CD4-positive, alpha-beta T cell treated with Interferon alpha-2 for 1 hour (primary cell): ENCODE results near the gene MYPOP.
A peak's percentile ranks its signal among the peaks of the same experiment; 100 is the strongest.
"Not testable (repeated sequence)": the region's sequence is repeated elsewhere in the genome, so short reads cannot be mapped to it uniquely, and the experiment has no call there.

Experiments used
- DNase-seq, 2 donors: peaks; one replicate each; pipeline ENCODE4 v3.0.0-alpha.2; 2020 to 2022

The MYPOP gene

GRCh38 chr19:45882652-45883585 is 19.5 kb downstream of the MYPOP start:
- DNase-seq: peak; percentile 82 to 88

- no peak for DNase-seq
Measured at GRCh38 chr19:45881909-45882528, 20.4 kb downstream of the MYPOP start.

DNA sequence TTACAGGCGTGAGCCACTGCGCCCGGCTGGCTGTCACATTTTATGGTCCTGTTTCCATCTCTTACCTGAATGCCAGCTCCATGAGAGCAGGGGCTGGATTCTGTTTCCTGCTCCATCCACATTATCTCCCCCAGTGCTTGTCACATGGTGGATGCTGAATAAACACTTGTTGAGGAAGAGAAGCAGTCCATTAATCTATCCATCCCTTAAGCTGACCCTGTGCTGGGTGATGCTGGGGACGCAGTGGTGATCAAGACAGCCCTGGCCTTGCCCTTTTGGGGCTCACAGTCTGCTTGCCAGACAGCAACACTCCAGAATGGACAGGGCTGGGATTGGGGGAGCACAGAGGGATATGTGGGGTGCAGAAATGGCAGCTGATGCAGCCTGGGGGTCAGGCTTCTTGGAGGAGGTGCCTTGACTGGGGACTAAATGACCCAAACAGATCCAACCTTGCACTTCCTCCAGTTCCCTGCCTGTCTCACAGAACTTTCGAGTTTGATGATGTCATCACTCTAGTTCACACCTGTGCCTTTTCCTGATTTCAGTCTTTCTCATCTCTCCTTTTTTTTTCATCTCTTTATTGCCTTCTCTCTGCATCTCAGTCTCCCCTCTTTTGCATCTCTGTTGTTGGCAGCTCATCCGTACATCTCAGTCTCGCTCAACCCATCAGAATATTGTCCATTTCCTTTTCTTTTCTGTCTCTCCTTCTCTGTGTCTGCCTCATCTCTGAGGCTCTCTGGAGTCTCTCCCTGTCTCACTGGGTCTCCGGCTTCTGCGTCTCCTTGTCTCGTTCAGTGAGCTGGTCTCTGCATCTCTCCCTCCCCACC is 21.1 kb downstream of the MYPOP start:
- DNase-seq: no peak

DNA sequence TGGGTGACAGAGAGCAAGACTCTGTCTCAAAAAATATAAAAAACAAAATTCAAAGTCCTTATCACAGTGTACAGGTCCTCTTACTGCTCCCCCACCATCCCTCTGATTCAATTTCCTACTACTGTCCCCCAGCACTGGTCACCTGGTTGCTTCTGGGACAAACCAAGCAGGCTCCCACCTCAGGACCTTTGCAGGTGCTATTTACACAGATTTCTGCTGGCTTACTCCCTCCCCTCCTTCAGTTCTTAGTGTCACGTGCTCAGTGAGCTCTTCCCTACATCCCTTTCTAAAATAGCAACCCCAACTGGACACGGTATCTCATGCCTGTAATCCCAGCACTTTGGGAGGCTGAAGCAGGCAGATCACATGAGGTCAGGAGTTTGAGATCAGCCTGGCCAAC is 22.4 kb downstream of the MYPOP start:
- DNase-seq: no peak

- DNase-seq: no peak
Measured at GRCh38 chr19:45879055-45879454, 23.4 kb downstream of the MYPOP start.

DNA sequence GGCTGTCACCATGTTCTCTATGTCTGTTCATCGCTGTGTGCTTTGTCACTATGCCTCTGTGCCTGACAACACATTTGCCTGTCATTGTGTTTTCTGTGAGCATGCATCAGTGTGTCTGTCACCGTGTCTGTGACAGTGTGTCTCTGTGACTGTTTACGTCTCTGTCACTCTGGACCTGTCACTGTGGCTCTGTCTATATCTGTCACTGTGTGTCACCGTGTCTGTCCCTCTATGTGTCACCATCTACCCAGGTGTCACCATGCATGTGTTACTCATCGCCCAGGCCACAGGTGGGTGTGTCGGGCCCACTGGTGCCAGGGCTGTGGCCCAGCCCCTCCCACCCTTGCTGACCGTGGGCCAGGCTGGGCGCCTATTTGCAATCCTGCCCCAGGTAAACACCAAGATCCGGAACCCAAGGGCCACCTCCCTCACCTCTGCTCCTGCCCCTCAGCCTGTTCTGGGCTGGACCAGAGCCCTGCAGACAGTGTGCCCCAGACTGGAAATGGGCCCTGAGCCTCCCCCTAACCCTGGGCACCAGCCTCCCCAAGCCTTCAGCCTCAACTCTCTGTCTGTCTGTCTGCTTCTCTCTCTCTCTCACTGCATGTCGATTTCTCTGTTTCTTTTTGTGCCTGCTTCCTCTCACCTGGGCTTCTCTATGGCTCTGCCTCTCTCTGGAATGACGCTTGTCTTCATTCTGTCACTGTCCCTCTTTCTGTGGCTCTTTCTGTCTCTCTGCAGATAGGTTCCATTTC is 24.2 kb downstream of the MYPOP start:
- no peak for DNase-seq

GRCh38 chr19:45876411-45877197 is 25.8 kb downstream of the MYPOP start:
- DNase-seq: peak in 1 of 2 donors; percentile 21

GRCh38 chr19:45876161-45876410 is 26.3 kb downstream of the MYPOP start:
- DNase-seq: no peak

DNA sequence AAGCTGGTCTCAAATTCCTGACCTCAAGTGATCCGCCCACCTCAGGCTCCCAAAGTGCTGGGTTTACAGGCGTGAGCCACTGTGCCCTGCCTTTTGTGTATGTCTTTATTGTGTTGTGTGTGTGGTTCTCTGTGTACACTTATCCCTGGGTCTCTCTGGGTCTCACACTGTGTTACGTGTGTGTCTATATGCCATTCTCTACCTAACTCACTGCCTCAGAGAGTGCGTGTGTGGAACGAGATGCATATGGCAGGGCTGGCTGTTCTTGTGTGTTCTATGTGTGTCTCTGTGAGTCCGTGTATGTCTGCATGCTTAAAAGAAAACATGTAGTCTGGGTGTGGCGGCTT is 27.8 kb downstream of the MYPOP start:
- no peak for DNase-seq

DNA sequence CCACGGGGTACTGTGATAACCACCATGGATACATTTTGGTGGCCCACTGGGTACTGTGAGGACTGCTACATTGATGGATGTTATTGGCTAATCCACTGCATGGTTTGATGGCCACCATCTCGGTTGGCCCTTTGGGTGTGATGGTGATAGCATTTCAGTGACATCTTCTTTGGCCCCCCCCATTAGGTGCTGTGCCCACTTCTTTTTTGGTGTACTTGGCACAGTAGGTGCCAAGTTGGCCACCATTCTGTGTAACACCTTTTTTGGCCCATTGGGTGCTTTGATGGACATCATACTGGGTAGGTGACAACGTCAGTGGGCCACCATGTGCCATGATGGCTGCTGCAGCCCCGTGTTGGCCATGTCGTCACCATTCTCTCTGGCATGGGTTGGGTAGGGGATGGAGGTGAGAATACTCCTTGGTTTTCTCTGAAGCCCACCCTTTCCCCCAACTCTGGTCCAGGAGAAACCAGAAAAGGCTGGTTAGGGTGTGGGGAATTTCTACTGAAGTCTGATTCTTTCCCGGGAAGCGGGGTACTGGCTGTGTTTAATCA is 29.1 kb downstream of the MYPOP start:
- DNase-seq: no peak

- DNase-seq: no peak
Measured at GRCh38 chr19:45872095-45872919, 30.1 kb downstream of the MYPOP start.

GRCh38 chr19:45870798-45871197 is 31.6 kb downstream of the MYPOP start:
- DNase-seq: no peak

DNA sequence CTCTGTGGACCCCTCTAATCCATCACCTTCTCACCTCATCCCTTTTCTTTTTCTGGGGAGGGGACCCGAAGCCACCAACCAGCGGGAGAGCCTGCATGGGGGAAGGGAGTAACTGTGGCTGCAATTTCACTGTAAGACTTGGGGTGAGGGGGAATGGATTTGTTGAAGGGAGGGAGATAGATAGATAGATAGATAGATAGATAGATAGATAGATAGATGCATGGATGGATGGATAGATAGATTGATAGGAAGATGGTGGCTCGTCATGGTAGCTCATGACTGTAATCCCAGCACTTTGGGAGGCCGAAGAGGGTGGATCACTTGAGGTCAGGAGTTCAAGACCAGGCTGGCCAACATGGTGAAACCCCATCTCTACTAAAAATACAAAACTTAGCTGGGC is 35.2 kb downstream of the MYPOP start:
- DNase-seq: not testable (repeated sequence)

GRCh38 chr19:45866400-45867176 is 35.8 kb downstream of the MYPOP start:
- no peak for DNase-seq

DNA sequence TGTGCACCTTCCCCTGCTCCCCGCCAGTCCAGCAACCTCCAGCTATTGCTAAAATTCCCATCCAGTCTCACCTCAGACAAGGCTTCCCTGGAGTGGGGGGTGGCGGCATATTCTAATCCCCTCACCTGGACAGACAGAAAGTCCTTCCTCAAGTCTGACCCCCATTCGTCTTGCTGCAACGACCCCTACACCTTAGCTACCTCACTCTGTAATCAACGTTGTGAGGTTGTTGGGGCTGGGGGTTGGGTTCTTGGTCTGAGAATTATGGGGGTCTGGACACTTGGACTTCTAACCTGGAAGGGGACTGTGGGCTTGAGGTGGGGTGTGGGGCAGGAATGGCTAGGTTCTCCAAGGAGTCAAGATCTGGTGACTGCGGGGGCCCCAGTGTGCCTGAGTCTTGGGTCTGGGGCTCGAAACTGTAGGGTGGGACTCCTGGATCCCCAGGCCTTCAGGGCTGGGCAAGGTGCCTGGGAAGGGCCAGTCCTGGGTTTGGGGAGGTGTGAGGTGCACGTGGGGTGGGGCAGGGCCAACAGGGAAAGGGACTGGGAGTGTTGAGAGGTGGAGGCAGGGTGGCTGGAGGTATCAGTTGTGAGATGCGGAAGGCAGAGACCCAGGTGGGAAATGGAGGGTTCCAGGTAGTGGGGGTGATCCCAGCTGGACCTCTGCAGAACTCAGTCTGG is 37.0 kb downstream of the MYPOP start:
- no peak for DNase-seq

DNA sequence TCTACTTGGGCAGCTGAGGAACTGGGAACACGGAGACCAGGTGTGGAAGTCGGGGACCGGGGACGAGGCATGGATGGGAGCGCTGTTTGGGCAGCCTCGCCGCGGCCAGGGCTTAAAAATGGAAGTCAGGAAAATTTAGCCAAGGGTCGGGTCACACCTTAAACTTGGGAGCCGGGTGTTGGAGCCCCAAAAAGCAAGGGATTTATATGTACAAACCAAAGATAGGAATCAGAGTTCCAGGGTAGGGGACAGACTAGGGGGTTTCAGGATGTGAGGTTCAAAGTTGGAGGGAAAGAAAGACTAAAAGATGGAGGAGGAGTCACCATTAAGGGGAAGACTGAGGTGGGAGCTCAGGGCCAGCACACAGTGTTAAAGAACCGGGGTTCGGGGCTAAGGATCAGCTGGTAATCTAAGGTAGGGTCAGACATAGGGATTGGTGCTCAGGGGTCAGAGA is 37.8 kb downstream of the MYPOP start:
- no peak for DNase-seq

DNA sequence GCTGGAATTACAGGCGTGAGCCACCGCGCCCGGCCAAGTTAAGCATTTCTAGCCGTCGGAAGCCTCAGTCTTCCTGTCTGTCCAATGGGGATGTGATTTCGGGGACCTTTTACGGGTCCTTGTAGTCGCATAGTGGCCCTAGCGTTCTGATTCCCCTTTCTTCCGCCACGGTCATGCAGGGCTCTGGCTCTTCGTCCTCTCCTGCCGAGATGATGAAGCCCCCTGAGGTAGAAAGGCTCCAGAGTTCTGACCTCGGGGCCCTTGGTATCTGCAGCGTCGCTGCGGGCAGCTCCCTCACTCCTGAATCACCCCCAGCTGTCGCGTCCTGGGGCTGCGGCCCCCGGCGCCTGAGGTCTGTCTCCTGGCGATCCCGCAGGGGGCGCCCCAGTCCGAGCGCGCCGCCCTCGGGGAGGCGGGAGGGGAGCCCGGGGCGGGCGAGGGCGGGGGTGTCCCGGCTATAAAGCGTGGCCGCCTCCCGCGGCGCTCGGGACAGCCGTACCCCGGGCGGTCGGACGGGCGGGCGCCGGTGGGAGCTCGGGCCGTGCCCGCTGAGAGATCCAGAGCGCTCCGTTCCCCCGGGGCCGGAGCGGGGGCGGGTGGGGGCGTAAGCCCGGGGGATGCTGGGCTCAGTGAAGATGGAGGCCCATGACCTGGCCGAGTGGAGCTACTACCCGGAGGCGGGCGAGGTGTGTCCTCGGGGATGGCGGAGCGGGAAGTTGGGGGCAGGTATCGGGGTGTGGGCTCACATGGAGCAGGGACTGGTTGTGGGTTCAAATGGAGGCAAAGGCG is 38.4 kb downstream of the MYPOP start, which contains the start of gene FOXA3:
Gene FOXA3, plus strand, starts transcription at position 487 of the 789 bp plus-strand sequence. Its CDS starts 131 bp downstream, at position 618.
- peak; percentile 57 to 69 for DNase-seq

- DNase-seq: no peak
Measured at GRCh38 chr19:45863335-45863839, 39.0 kb downstream of the MYPOP start.
